ENCODE data around the gene PRMT1. TPM values are rescaled to one million over a fixed set of nuclear protein-coding genes. Genes with fewer than 3 reads are reported as not detected.
A peak's percentile ranks its signal among the peaks of the same experiment; 100 is the strongest.

PRMT1 gene
- total RNA-seq, 1 experiment from 2014 or later, result 536 TPM

DNA sequence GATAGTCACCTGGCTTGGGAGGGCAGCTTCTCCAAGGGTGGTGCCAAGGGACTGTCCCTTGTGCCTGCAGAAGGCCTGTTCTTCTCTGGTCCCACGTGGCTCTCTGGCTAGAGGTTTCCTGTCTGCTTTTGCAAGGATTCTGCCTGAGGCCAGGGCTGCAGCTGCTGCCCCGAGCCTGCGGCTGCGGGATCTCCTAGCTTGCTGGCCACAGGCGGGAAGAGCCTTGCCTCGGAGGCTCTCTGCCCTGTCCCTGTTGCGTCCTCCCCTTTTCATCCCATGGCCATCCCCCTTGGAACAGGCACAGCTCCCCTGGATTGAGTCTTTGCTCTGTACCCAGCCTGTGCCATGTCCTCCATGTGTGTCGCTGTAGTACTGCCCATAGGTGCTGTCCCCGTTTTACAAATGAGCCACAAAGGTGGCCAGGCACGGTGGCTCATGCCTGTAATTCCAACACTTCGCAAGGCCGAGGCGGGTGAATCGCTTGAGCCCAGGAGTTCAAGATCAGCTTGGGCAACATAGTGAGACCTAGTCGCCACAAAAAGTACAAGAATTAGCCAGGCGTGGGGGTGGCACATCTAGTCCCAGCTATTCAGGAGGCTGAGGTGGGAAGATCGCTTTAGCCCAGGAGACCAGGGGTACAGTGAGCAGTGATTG, 20.5 kb upstream of the PRMT1 start:
- BruUV-seq (replicated peaks), result no TSS peak
- Histone ChIP-seq H3K4me3 (ENCODE audit: low read depth, low read length, poor library complexity, severe bottlenecking) (no peak overlapping the region), H3K27ac (ENCODE audit: low read depth, low read length, poor library complexity, severe bottlenecking) (no peak overlapping the region), H3K4me1 (ENCODE audit: insufficient read depth, low read length, poor library complexity, severe bottlenecking) (no peaks in the 10 kb centered on the region), H3K9me3 (ENCODE audit: low read depth, low read length, poor library complexity, severe bottlenecking) (no peaks in the 10 kb centered on the region), H3K27me3 (replicated peaks; ENCODE audit: insufficient read depth, low read depth, low read length, poor library complexity) (no peaks in the 10 kb centered on the region), H3K36me3 (ENCODE audit: insufficient read depth, low read length, poor library complexity, severe bottlenecking) (peaks cover 83% of the 10 kb centered on the region)
- intact Hi-C loops (cut with micrococcal nuclease; ENCODE audit: unreplicated experiment), result no loop called here
- ChIA-PET POLR2A (ENCODE audit: low non-redundant PET) (no interaction called here), CTCF (no interaction called here)
- no peak for DNase-seq (ENCODE audit: low spot score)
- TF ChIP-seq, protein P1, sequence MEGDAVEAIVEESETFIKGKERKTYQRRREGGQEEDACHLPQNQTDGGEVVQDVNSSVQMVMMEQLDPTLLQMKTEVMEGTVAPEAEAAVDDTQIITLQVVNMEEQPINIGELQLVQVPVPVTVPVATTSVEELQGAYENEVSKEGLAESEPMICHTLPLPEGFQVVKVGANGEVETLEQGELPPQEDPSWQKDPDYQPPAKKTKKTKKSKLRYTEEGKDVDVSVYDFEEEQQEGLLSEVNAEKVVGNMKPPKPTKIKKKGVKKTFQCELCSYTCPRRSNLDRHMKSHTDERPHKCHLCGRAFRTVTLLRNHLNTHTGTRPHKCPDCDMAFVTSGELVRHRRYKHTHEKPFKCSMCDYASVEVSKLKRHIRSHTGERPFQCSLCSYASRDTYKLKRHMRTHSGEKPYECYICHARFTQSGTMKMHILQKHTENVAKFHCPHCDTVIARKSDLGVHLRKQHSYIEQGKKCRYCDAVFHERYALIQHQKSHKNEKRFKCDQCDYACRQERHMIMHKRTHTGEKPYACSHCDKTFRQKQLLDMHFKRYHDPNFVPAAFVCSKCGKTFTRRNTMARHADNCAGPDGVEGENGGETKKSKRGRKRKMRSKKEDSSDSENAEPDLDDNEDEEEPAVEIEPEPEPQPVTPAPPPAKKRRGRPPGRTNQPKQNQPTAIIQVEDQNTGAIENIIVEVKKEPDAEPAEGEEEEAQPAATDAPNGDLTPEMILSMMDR (conservative IDR thresholded peaks at IDR 0.05; ENCODE audit: low read depth, low read length), result no peak
- TF ChIP-seq EZH2 (IDR thresholded peaks at IDR 0.05; ENCODE audit: borderline replicate concordance, low read depth, low read length, poor library complexity, severe bottlenecking), result no peak

DNA sequence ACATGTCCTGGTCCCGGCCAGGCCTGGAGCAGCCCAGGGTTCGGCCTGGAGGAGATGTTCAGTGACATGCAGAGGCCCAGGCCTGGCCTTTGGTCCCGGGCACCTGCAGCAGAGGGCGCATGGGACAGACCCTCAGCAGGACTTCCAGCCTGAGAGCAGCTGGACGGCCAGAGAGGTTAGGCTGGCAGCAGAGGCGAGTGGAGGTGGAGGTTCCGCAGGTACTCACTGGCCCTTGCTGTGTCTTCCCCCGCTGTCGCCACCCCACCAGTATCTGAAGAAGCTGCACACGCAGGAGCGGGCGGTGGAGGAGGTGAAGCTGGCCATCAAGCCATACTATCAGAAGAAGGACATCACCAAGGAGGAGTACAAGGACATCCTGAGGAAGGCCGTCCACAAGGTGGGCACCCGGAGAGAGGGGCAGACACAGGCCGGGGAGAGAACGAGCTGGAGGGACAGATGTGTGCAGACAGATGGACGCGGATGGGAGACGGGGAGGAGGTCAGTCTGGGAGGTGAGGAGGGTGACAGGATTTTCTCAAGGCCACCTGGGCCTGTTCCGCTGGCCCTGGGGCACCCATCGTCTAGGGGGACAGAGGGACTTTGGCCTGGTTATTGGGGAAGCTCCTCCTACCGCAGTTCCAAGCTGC, 19.5 kb upstream of the PRMT1 start:
- CTCF ChIA-PET, result no interaction called here
- intact Hi-C loops (cut with micrococcal nuclease; ENCODE audit: unreplicated experiment), result no loop called here
- Histone ChIP-seq H3K27ac (ENCODE audit: low read depth, low read length, poor library complexity, severe bottlenecking) (no peak overlapping the region), H3K4me3 (ENCODE audit: low read depth, low read length, poor library complexity, severe bottlenecking) (no peak overlapping the region), H3K27me3 (replicated peaks; ENCODE audit: insufficient read depth, low read depth, low read length, poor library complexity) (no peaks in the 10 kb centered on the region), H3K36me3 (ENCODE audit: insufficient read depth, low read length, poor library complexity, severe bottlenecking) (peaks cover 83% of the 10 kb centered on the region), H3K4me1 (ENCODE audit: insufficient read depth, low read length, poor library complexity, severe bottlenecking) (no peaks in the 10 kb centered on the region), H3K9me3 (ENCODE audit: low read depth, low read length, poor library complexity, severe bottlenecking) (no peaks in the 10 kb centered on the region)
- POLR2A ChIA-PET (ENCODE audit: low non-redundant PET), result no interaction called here
- TF ChIP-seq, protein P1 (conservative IDR thresholded peaks at IDR 0.05; ENCODE audit: low read depth, low read length), result no peak
- TF ChIP-seq EZH2 (IDR thresholded peaks at IDR 0.05; ENCODE audit: borderline replicate concordance, low read depth, low read length, poor library complexity, severe bottlenecking), result no peak
- BruUV-seq (replicated peaks), result no TSS peak
- no peak for DNase-seq (ENCODE audit: low spot score)

DNA sequence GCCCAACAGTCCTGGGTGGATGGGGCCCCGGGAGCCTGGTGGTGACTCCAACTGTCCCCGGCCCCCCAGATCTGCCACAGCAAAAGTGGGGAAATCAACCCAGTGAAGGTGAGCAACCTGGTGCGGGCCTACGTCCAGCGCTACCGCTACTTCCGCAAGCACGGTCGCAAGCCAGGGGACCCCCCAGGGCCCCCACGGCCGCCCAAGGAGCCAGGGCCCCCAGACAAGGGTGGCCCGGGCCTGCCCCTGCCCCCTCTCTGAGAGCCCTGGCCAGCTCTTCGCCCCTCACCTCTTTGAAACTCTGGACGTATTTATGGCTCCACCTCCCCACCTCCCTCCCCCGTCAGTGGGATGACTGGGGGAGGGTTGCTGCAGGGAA, 18.9 kb upstream of the PRMT1 start:
- Histone ChIP-seq H3K36me3 (ENCODE audit: insufficient read depth, low read length, poor library complexity, severe bottlenecking) (peaks cover 83% of the 10 kb centered on the region), H3K4me1 (ENCODE audit: insufficient read depth, low read length, poor library complexity, severe bottlenecking) (no peaks in the 10 kb centered on the region), H3K27ac (ENCODE audit: low read depth, low read length, poor library complexity, severe bottlenecking) (no peak overlapping the region), H3K9me3 (ENCODE audit: low read depth, low read length, poor library complexity, severe bottlenecking) (no peaks in the 10 kb centered on the region), H3K4me3 (ENCODE audit: low read depth, low read length, poor library complexity, severe bottlenecking) (no peak overlapping the region), H3K27me3 (replicated peaks; ENCODE audit: insufficient read depth, low read depth, low read length, poor library complexity) (no peaks in the 10 kb centered on the region)
- no peak for DNase-seq (ENCODE audit: low spot score)
- POLR2A ChIA-PET (ENCODE audit: low non-redundant PET), result no interaction called here
- TSS peak; percentile 71 for BruUV-seq (replicated peaks)
- intact Hi-C loops (cut with micrococcal nuclease; ENCODE audit: unreplicated experiment), result no loop called here
- CTCF ChIA-PET, result no interaction called here
- no peak for TF ChIP-seq EZH2 (IDR thresholded peaks at IDR 0.05; ENCODE audit: borderline replicate concordance, low read depth, low read length, poor library complexity, severe bottlenecking)
- TF ChIP-seq, protein P1 (conservative IDR thresholded peaks at IDR 0.05; ENCODE audit: low read depth, low read length), result no peak
